Aorta (tissue), 5 donors: ENCODE measurements around the gene CPA5. TPM values are rescaled to one million over a fixed set of nuclear protein-coding genes. Genes with fewer than 3 reads are reported as not detected.

Experiments
- ATAC-seq: fragments of 200-7000 bp; cut with Tn5 transposase; one replicate; pipeline ENCODE4 v1.9.1; 2022; ENCODE audit warnings: moderate library complexity; ENCODE audit not compliant: low FRiP score
- DNase-seq, 2 donors: peaks; one replicate each; pipeline ENCODE4 v3.0.0-alpha.2; 2020
- H3K27ac ChIP-seq, 2 donors: one replicate each; pipeline ENCODE4 v1.5.1; 2013; ENCODE audit warnings: low read length in 2 of 2, mild to moderate bottlenecking in 2 of 2, moderate library complexity in 2 of 2, control low read depth in 1 of 2, inconsistent platforms in 1 of 2, low read depth in 1 of 2
- H3K27me3 ChIP-seq, 2 donors: one replicate each; pipeline ENCODE4 v1.6.1; 2013; ENCODE audit warnings: control low read depth in 1 of 2, low read length in 1 of 2, mild to moderate bottlenecking in 1 of 2, moderate library complexity in 1 of 2; ENCODE audit not compliant: insufficient read depth in 2 of 2, control insufficient read depth in 1 of 2
- H3K36me3 ChIP-seq, 2 donors: one replicate each; pipeline ENCODE4 v1.6.1; 2013; ENCODE audit warnings: control low read depth in 1 of 2, low read length in 1 of 2, mild to moderate bottlenecking in 1 of 2; ENCODE audit not compliant: insufficient read depth in 2 of 2, control insufficient read depth in 1 of 2
- H3K4me1 ChIP-seq, 2 donors: one replicate each; pipeline ENCODE4 v1.6.1; 2013; ENCODE audit warnings: low read length in 2 of 2, control low read depth in 1 of 2, mild to moderate bottlenecking in 1 of 2, moderate library complexity in 1 of 2; ENCODE audit not compliant: insufficient read depth in 2 of 2, control insufficient read depth in 1 of 2
- H3K4me3 ChIP-seq, 2 donors: one replicate each; pipeline ENCODE4 v1.5.1; 2013; ENCODE audit warnings: low read length in 2 of 2, control low read depth in 1 of 2, mild to moderate bottlenecking in 1 of 2
- H3K9me3 ChIP-seq: one replicate; pipeline ENCODE4 v1.6.1; 2013; ENCODE audit warnings: mild to moderate bottlenecking, low read length; ENCODE audit not compliant: control insufficient read depth
- WGBS, 2 donors: extraction: QIAGEN DNeasy Blood & Tissue Kit; methylation state at CpG; one replicate each; pipeline ENCODE4 v1.1.7; 2013; 5-methylcytosine and 5-hydroxymethylcytosine counted together
- intact Hi-C, 2 donors: fragments of 100-400 bp; cut with DNase I; formaldehyde crosslinking; loops; one replicate each; pipeline versions ENCODE4 v1.14.2 to v1.15.0; 2022
- polyA plus RNA-seq, 2 donors: library from polyadenylated mRNA; stranded (reverse); fragments of 200-250 nt; gene quantifications; one replicate each; pipeline ENCODE4 v1.2.3, GENCODE V29; 2013
- total RNA-seq, 2 donors: library from RNA; stranded (reverse); fragmentation: NEBNext Ultra II Directional; extraction: Animal tissue kit (Norgen Biotek cat#: 25700); gene quantifications; one replicate each; pipeline ENCODE4 v1.2.1, GENCODE V29; 2021
- donor health status: healthy with polysubstance abuse.
- donor health status: Bipolar disorder and iron deficiency.
- donor health status: DM: no; HTN: no; CAD: no.
- donor health status: DM: no; HTN: no; CAD: no.
- donor health status: DM: yes; HTN: yes; CAD: no.

Gene CPA5
- total and polyA plus RNA-seq, 4 donors, result not detected

- H3K4me3 ChIP-seq, result no peak overlapping the region
- H3K9me3 ChIP-seq, result no peaks in the 10 kb centered on the region
- intact Hi-C loops, result no loop called here
- ATAC-seq (no peak), DNase-seq (peak in 1 of 2 donors; percentile 51)
- H3K27ac ChIP-seq, result no peak overlapping the region
- H3K4me1 ChIP-seq, result no peaks in the 10 kb centered on the region
- H3K27me3 ChIP-seq, result no peaks in the 10 kb centered on the region
- WGBS, 2 donors, result 95 to 96% methylated on average over 13 of the region's 13 CpGs
- H3K36me3 ChIP-seq, result no peaks in the 10 kb centered on the region
These were observed 40.4 kb downstream of the CPA5 start for GRCh38 chr7:130384841-130385599.

GRCh38 chr7:130385600-130386066, 41.0 kb downstream of the CPA5 start:
- DNase-seq, result peak in 1 of 2 donors; percentile 48
- ATAC-seq, result no peak
- WGBS, 2 donors, result 95 to 98% methylated on average over 6 of the region's 6 CpGs

DNA sequence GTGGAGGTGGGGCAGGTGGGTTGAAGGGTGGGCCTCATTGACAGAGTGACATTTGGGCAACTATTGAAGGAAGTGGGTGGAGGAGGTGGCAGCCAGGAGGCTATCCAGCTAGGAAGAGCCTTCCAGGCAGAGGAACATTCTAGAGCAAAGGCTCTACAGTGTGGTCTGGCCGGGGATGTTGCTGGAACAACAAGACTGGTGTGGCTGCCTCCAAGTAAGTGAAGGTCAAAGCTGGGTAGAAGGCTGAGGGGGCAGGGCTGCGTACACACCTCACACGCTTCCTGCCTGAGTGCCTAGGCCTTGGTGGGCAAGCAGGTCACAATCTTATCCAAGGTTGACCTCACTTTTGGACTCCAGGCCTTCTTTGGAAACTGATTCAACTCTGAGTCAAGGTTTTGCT, 42.3 kb downstream of the CPA5 start:
- H3K4me1 ChIP-seq, result no peaks in the 10 kb centered on the region
- ATAC-seq, result no peak
- H3K36me3 ChIP-seq, result no peaks in the 10 kb centered on the region
- peak in 1 of 2 donors; percentile 27 for DNase-seq
- no peak overlapping the region for H3K4me3 ChIP-seq
- H3K27me3 ChIP-seq, result no peaks in the 10 kb centered on the region
- WGBS, 2 donors, result 88 to 89% methylated on average over 3 of the region's 3 CpGs
- H3K27ac ChIP-seq, result no peak overlapping the region
- intact Hi-C loops, result no loop called here
- no peaks in the 10 kb centered on the region for H3K9me3 ChIP-seq

More at GRCh38 chr7:130385600-130386066, 41.0 kb downstream of the CPA5 start:
- Histone ChIP-seq H3K27ac (no peak overlapping the region), H3K27me3 (no peaks in the 10 kb centered on the region), H3K4me3 (no peak overlapping the region), H3K36me3 (no peaks in the 10 kb centered on the region), H3K4me1 (no peaks in the 10 kb centered on the region), H3K9me3 (no peaks in the 10 kb centered on the region)
- intact Hi-C loops, result no loop called here

- no peaks in the 10 kb centered on the region for H3K36me3 ChIP-seq
- 93 to 95% methylated on average over 3 of the region's 3 CpGs for WGBS, 2 donors
- DNase-seq (no peak), ATAC-seq (no peak)
- no peaks in the 10 kb centered on the region for H3K9me3 ChIP-seq
- no peak overlapping the region for H3K4me3 ChIP-seq
- no peak overlapping the region for H3K27ac ChIP-seq
- no peaks in the 10 kb centered on the region for H3K4me1 ChIP-seq
- no peaks in the 10 kb centered on the region for H3K27me3 ChIP-seq
- intact Hi-C loops, result no loop called here
These were observed 42.7 kb downstream of the CPA5 start for GRCh38 chr7:130387306-130387627.

GRCh38 chr7:130387628-130388403, 43.2 kb downstream of the CPA5 start:
- DNase-seq, result peak in 1 of 2 donors; percentile 47
- H3K27me3 ChIP-seq, result no peaks in the 10 kb centered on the region

GRCh38 chr7:130388671-130389070, 44.1 kb downstream of the CPA5 start:
- H3K4me3 ChIP-seq, result no peak overlapping the region
- ATAC-seq (no peak), DNase-seq (no peak)
- no peak overlapping the region for H3K27ac ChIP-seq
- no peaks in the 10 kb centered on the region for H3K27me3 ChIP-seq
- no peaks in the 10 kb centered on the region for H3K36me3 ChIP-seq
- 70 to 99% methylated on average over 2 of the region's 2 CpGs for WGBS, 2 donors
- H3K4me1 ChIP-seq, result no peaks in the 10 kb centered on the region
- intact Hi-C loops, result no loop called here
- no peaks in the 10 kb centered on the region for H3K9me3 ChIP-seq

More at GRCh38 chr7:130387628-130388403, 43.2 kb downstream of the CPA5 start:
- H3K9me3 ChIP-seq, result no peaks in the 10 kb centered on the region
- no peaks in the 10 kb centered on the region for H3K4me1 ChIP-seq
- WGBS, 2 donors, result 91 to 94% methylated on average over 12 of the region's 12 CpGs
- ATAC-seq, result peak; percentile 68
- no peaks in the 10 kb centered on the region for H3K36me3 ChIP-seq
- H3K27ac ChIP-seq, result no peak overlapping the region
- intact Hi-C loops, result no loop called here
- H3K4me3 ChIP-seq, result no peak overlapping the region

DNA sequence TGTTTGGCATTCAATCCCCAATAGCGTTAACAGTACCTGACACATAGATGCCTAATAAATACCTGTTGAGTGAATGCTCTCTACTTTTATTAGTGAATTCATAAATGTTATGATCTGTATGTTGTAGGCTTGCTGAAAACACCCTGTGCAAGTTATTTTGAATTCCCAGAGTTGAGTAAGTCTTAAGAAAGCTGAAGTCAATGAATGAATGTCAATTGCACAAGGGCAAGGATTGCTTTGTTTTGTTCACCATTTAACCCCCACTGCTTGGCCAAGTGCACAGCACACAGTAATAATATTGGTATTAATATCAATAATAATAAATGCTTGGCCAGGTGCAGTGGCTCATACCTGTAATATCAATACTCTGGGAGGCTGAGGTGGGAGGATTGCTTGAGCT, 45.9 kb downstream of the CPA5 start:
- 98 to 100% methylated on average over 1 of the region's 1 CpG for WGBS, 2 donors
- no peaks in the 10 kb centered on the region for H3K36me3 ChIP-seq
- intact Hi-C loops, result no loop called here
- no peaks in the 10 kb centered on the region for H3K27me3 ChIP-seq
- H3K4me3 ChIP-seq, result no peak overlapping the region
- H3K27ac ChIP-seq, result no peak overlapping the region
- DNase-seq (no peak), ATAC-seq (no peak)
- no peaks in the 10 kb centered on the region for H3K4me1 ChIP-seq
- H3K9me3 ChIP-seq, result no peaks in the 10 kb centered on the region

DNA sequence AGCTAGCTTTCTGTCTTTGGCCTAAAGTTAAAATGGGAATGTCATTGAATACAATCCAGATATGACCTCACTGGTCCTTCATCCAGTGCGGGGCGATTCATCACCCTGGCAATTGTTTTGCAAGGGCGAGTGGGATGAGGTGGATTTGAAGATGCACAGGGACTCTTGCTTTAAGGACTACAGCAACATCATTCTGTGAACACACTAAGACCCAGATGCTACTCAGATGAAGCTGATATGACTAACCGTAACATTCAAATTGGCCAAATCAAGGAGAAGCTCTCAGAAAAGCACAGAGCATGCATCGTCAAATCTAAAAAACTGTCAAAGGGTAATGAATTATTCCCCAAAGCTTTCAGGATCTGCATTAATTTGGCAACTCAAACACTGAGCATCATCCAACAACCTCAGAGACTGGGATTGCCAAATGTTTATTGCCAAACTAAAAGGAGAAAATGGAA, 48.5 kb downstream of the CPA5 start:
- H3K9me3 ChIP-seq, result no peaks in the 10 kb centered on the region
- no peak overlapping the region for H3K27ac ChIP-seq
- ATAC-seq (peak; percentile 68), DNase-seq (no peak)
- no peaks in the 10 kb centered on the region for H3K27me3 ChIP-seq
- H3K36me3 ChIP-seq, result no peaks in the 10 kb centered on the region
- WGBS, 2 donors, result 21 to 32% methylated on average over 5 of the region's 5 CpGs
- no peaks in the 10 kb centered on the region for H3K4me1 ChIP-seq
- no peak overlapping the region for H3K4me3 ChIP-seq
- intact Hi-C loops, result no loop called here
